CD4-positive, alpha-beta T cell treated with Interleukin-17A for 4 hours (primary cell): ENCODE results near the gene MIAT.

Experiments used
- DNase-seq: peaks from one replicate; pipeline ENCODE4 v3.0.0-alpha.2; 2020; ENCODE audit warnings: mixed read lengths

The MIAT gene

GRCh38 chr22:26632422-26633155 lies 24.8 kb upstream of the MIAT start:
- no peak for DNase-seq

GRCh38 chr22:26634189-26634588 lies 23.2 kb upstream of the MIAT start:
- DNase-seq = no peak

- DNase-seq = no peak
Observed at GRCh38 chr22:26635117-26635516, 22.3 kb upstream of the MIAT start.

- no peak for DNase-seq
Observed at GRCh38 chr22:26636296-26636695, 21.1 kb upstream of the MIAT start.

GRCh38 chr22:26642465-26643417 lies 14.6 kb upstream of the MIAT start:
- peak; percentile 88 for DNase-seq

GRCh38 chr22:26643418-26644100 lies 13.8 kb upstream of the MIAT start:
- peak; percentile 23 for DNase-seq

- DNase-seq = no peak
Observed at GRCh38 chr22:26646158-26646557, 11.2 kb upstream of the MIAT start.

- DNase-seq = peak; percentile 73
Observed at GRCh38 chr22:26648011-26648497, 9.3 kb upstream of the MIAT start.

GRCh38 chr22:26648528-26649388 lies 8.6 kb upstream of the MIAT start:
- DNase-seq = no peak

GRCh38 chr22:26650722-26651421 lies 6.5 kb upstream of the MIAT start:
- DNase-seq = no peak

GRCh38 chr22:26651815-26652214 lies 5.6 kb upstream of the MIAT start:
- no peak for DNase-seq

GRCh38 chr22:26658161-26658560 lies 773 bp downstream of the MIAT start:
- DNase-seq = no peak

- DNase-seq = peak; percentile 87
Observed at GRCh38 chr22:26658671-26659478, 1.5 kb downstream of the MIAT start.

- no peak for DNase-seq
Observed at GRCh38 chr22:26660356-26660755, 3.0 kb downstream of the MIAT start.

GRCh38 chr22:26660961-26661578 lies 3.7 kb downstream of the MIAT start:
- no peak for DNase-seq

- no peak for DNase-seq
Observed at GRCh38 chr22:26662160-26662559, 4.8 kb downstream of the MIAT start.

- DNase-seq = no peak
Observed at GRCh38 chr22:26663374-26663923, 6.1 kb downstream of the MIAT start.

GRCh38 chr22:26665813-26666231 lies 8.4 kb downstream of the MIAT start:
- no peak for DNase-seq

- DNase-seq = no peak
Observed at GRCh38 chr22:26667140-26667539, 9.8 kb downstream of the MIAT start.

- DNase-seq = peak; percentile 38
Observed at GRCh38 chr22:26669060-26669481, 11.7 kb downstream of the MIAT start.
